Measurements from ENCODE around the gene SPON2. TPM values are rescaled to one million over a fixed set of nuclear protein-coding genes. Genes with fewer than 3 reads are reported as not detected.

SPON2 gene
- total RNA-seq, 1 experiment from 2014 or later = 3.1 TPM

- Histone ChIP-seq H3K4me3 (ENCODE audit: low read depth, low read length) (no peak overlapping the region), H3K4me1 (no peaks in the 10 kb centered on the region), H3K9me3 (no peaks in the 10 kb centered on the region), H3K27me3 (replicated peaks; ENCODE audit: control insufficient read depth, insufficient read depth, low read length) (no peaks in the 10 kb centered on the region), H3K36me3 (ENCODE audit: control insufficient read depth, insufficient read depth, low read length) (no peaks in the 10 kb centered on the region)
- Mint-ChIP-seq H3K36me3 (ENCODE audit: insufficient read depth, unreplicated experiment) (no peaks in the 10 kb centered on the region), H3K27me3 (ENCODE audit: insufficient read depth, unreplicated experiment) (peaks cover 9% of the 10 kb centered on the region), H3K4me1 (ENCODE audit: low read depth, unreplicated experiment) (no peaks in the 10 kb centered on the region), H3K27ac (ENCODE audit: unreplicated experiment) (no peak overlapping the region), H3K9me3 (ENCODE audit: unreplicated experiment) (no peaks in the 10 kb centered on the region), H3K4me3 (ENCODE audit: unreplicated experiment) (no peak overlapping the region)
- POLR2A ChIA-PET = no interaction called here
- DNase-seq = no peak
- TF ChIP-seq CTCF (IDR thresholded peaks at IDR 0.05; ENCODE audit: insufficient read depth in 1 of 2, low read depth in 1 of 2, low read length in 1 of 2, severe bottlenecking in 1 of 2, unreplicated experiment in 1 of 2) = no peak
- intact Hi-C loops (cut with micrococcal nuclease; ENCODE audit: unreplicated experiment) = no loop called here
- CTCF ChIA-PET = no interaction called here
- BruUV-seq (replicated peaks) = no TSS peak
Observed at GRCh38 chr4:1124818-1125217, 47.6 kb downstream of the SPON2 start.

GRCh38 chr4:1122505-1122904 lies 49.9 kb downstream of the SPON2 start:
- no peaks in the 10 kb centered on the region for H3K9me3 ChIP-seq
- Mint-ChIP-seq H3K9me3 (ENCODE audit: unreplicated experiment) (no peaks in the 10 kb centered on the region), H3K27ac (ENCODE audit: unreplicated experiment) (no peak overlapping the region), H3K4me1 (ENCODE audit: low read depth, unreplicated experiment) (no peaks in the 10 kb centered on the region), H3K27me3 (ENCODE audit: insufficient read depth, unreplicated experiment) (peaks cover 7% of the 10 kb centered on the region), H3K36me3 (ENCODE audit: insufficient read depth, unreplicated experiment) (no peaks in the 10 kb centered on the region), H3K4me3 (ENCODE audit: unreplicated experiment) (no peak overlapping the region)
- CTCF ChIA-PET = no interaction called here
- no peak overlapping the region for H3K4me3 ChIP-seq (ENCODE audit: low read depth, low read length)
- DNase-seq = no peak
- POLR2A ChIA-PET = no interaction called here
- H3K4me1 ChIP-seq = no peaks in the 10 kb centered on the region
- no peak for TF ChIP-seq CTCF (IDR thresholded peaks at IDR 0.05; ENCODE audit: insufficient read depth in 1 of 2, low read depth in 1 of 2, low read length in 1 of 2, severe bottlenecking in 1 of 2, unreplicated experiment in 1 of 2)
- no peaks in the 10 kb centered on the region for H3K27me3 ChIP-seq (replicated peaks; ENCODE audit: control insufficient read depth, insufficient read depth, low read length)
- no peaks in the 10 kb centered on the region for H3K36me3 ChIP-seq (ENCODE audit: control insufficient read depth, insufficient read depth, low read length)
- BruUV-seq (replicated peaks) = no TSS peak
- intact Hi-C loops (cut with micrococcal nuclease; ENCODE audit: unreplicated experiment) = no loop called here

Other genes with a start within 250 kb of the SPON2 start
- 126 TPM in 2 replicates for gene GAK, start 240.3 kb downstream of the SPON2 start, total RNA-seq (2022)
- 22.3 and 30.2 TPM in 2 replicates for gene TMEM175, start 240.1 kb downstream of the SPON2 start, total RNA-seq (2022)
- 13.9 and 14.1 TPM in 2 replicates for gene DGKQ, start 199.0 kb downstream of the SPON2 start, total RNA-seq (2022)
- gene IDUA, start 185.5 kb downstream of the SPON2 start, total RNA-seq (2022) = 26.4 and 26.9 TPM in 2 replicates
- gene SLC26A1, start 179.2 kb downstream of the SPON2 start, total RNA-seq (2022) = 8.7 and 9.6 TPM in 2 replicates
- gene FGFRL1, start 161.0 kb downstream of the SPON2 start, total RNA-seq (2022) = 25.4 and 26.0 TPM in 2 replicates
- not detected in 2 replicates for gene RNF212, start 59.0 kb downstream of the SPON2 start, total RNA-seq (2022)
- 184 TPM in 2 replicates for gene CTBP1, start 76.5 kb upstream of the SPON2 start, total RNA-seq (2022)
- gene MAEA, start 117.3 kb upstream of the SPON2 start, total RNA-seq (2022) = 81.1 and 89.3 TPM in 2 replicates
- 26.3 and 27.4 TPM in 2 replicates for gene UVSSA, start 174.6 kb upstream of the SPON2 start, total RNA-seq (2022)
- gene NKX1-1, start 233.9 kb upstream of the SPON2 start, total RNA-seq (2022) = not detected in 2 replicates